ENCODE results near the gene CHML. TPM values are rescaled to one million over a fixed set of nuclear protein-coding genes. Genes with fewer than 3 reads are reported as not detected.

CHML gene
- total and polyA plus RNA-seq, 7 donors, result 1.6 to 8.0 (median 6.1) TPM

- H3K9me3 ChIP-seq, result no peaks in the 10 kb centered on the region
- H3K4me1 ChIP-seq, result peaks cover 0 to 3% (median 0%) of the 10 kb centered on the region in 4 donors
- DNase-seq, result no peak
- no peaks in the 10 kb centered on the region for H3K27me3 ChIP-seq
- WGBS, 2 donors, result 63 to 80% methylated on average over 3 of the region's 3 CpGs
- H3K4me3 ChIP-seq, result no peak overlapping the region
- intact Hi-C loops (cut with DNase I), result no loop called here
- H3K36me3 ChIP-seq, result no peaks in the 10 kb centered on the region
- no peak overlapping the region for H3K27ac ChIP-seq
- TF ChIP-seq EP300 (IDR thresholded peaks at IDR 0.05) (no peak), CTCF (IDR thresholded peaks at IDR 0.05) (no peak), POLR2AphosphoS5 (IDR thresholded peaks at IDR 0.05) (no peak), POLR2A (IDR thresholded peaks at IDR 0.05) (no peak)
Measured at GRCh38 chr1:241679961-241680360, 39.8 kb upstream of the CHML start.

- Histone ChIP-seq H3K36me3 (no peaks in the 10 kb centered on the region), H3K27ac (no peak overlapping the region), H3K9me3 (no peaks in the 10 kb centered on the region), H3K4me3 (no peak overlapping the region), H3K27me3 (no peaks in the 10 kb centered on the region), H3K4me1 (peaks cover 0 to 3% (median 0%) of the 10 kb centered on the region in 4 donors)
- 32 to 87% methylated on average over 4 of the region's 4 CpGs for WGBS, 2 donors
- TF ChIP-seq POLR2A (IDR thresholded peaks at IDR 0.05), result no peak
- no peak for TF ChIP-seq CTCF (IDR thresholded peaks at IDR 0.05)
- TF ChIP-seq EP300 (IDR thresholded peaks at IDR 0.05), result no peak
- no peak for TF ChIP-seq POLR2AphosphoS5 (IDR thresholded peaks at IDR 0.05)
- no peak for DNase-seq
- intact Hi-C loops (cut with DNase I), result no loop called here
Measured at GRCh38 chr1:241679404-241679803, 39.2 kb upstream of the CHML start.

DNA sequence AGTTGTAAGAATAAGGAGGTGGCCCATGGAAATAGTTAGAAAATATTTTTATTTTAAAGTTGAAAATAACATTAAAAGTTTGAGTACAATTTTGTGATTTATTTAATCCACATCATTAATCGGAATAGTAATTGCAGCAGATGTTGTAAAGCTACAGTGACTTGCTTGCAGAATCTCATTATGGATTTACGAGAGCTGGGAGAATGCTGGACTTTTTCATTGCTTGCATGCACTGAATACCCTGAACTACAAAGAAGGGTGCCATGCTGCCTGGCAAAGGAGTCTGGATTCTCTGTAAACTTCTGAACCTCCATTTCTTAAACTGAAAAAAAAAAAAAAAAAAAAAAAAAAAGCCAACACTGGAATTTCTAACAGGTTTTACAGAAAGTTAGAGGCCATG is 38.4 kb upstream of the CHML start:
- H3K27ac ChIP-seq, result no peak overlapping the region
- H3K4me1 ChIP-seq, result peaks cover 0 to 3% (median 0%) of the 10 kb centered on the region in 4 donors
- no peaks in the 10 kb centered on the region for H3K9me3 ChIP-seq
- no peak for TF ChIP-seq EP300 (IDR thresholded peaks at IDR 0.05)
- TF ChIP-seq CTCF (IDR thresholded peaks at IDR 0.05), result no peak
- TF ChIP-seq POLR2AphosphoS5 (IDR thresholded peaks at IDR 0.05), result no peak
- no peak for TF ChIP-seq POLR2A (IDR thresholded peaks at IDR 0.05)
- WGBS, 2 donors, result 60 to 79% methylated on average over 2 of the region's 2 CpGs
- no peaks in the 10 kb centered on the region for H3K36me3 ChIP-seq
- no peak overlapping the region for H3K4me3 ChIP-seq
- intact Hi-C loops (cut with DNase I), result no loop called here
- DNase-seq, result no peak
- no peaks in the 10 kb centered on the region for H3K27me3 ChIP-seq

- intact Hi-C loops (cut with DNase I), result no loop called here
- H3K27me3 ChIP-seq, result no peaks in the 10 kb centered on the region
- no peaks in the 10 kb centered on the region for H3K36me3 ChIP-seq
- H3K27ac ChIP-seq, result no peak overlapping the region
- 55 to 74% methylated on average over 5 of the region's 5 CpGs for WGBS, 2 donors
- DNase-seq, result no peak
- H3K9me3 ChIP-seq, result no peaks in the 10 kb centered on the region
- peaks cover 0 to 3% (median 0%) of the 10 kb centered on the region in 4 donors for H3K4me1 ChIP-seq
- TF ChIP-seq CTCF (IDR thresholded peaks at IDR 0.05) (no peak), EP300 (IDR thresholded peaks at IDR 0.05) (no peak), POLR2A (IDR thresholded peaks at IDR 0.05) (no peak), POLR2AphosphoS5 (IDR thresholded peaks at IDR 0.05) (no peak)
- H3K4me3 ChIP-seq, result no peak overlapping the region
Measured at GRCh38 chr1:241677201-241677600, 37.0 kb upstream of the CHML start.

GRCh38 chr1:241675983-241676382 is 35.8 kb upstream of the CHML start:
- Histone ChIP-seq H3K4me3 (no peak overlapping the region), H3K9me3 (no peaks in the 10 kb centered on the region), H3K27ac (no peak overlapping the region), H3K4me1 (peaks cover 0 to 3% (median 0%) of the 10 kb centered on the region in 4 donors), H3K36me3 (no peaks in the 10 kb centered on the region), H3K27me3 (no peaks in the 10 kb centered on the region)
- TF ChIP-seq POLR2A (IDR thresholded peaks at IDR 0.05), result no peak
- no peak for TF ChIP-seq CTCF (IDR thresholded peaks at IDR 0.05)
- no peak for DNase-seq
- WGBS, 2 donors, result 72 to 77% methylated on average over 4 of the region's 4 CpGs
- intact Hi-C loops (cut with DNase I), result no loop called here

Data from sigmoid colon (tissue), 7 donors.